OCI-LY1 (cell line): Measurements from ENCODE around the gene GNAL.
"Not testable (repeated sequence)": the region's sequence is repeated elsewhere in the genome, so short reads cannot be mapped to it uniquely, and the experiment has no call there.

Experiments used
- H2AFZ ChIP-seq: fragments of 200-600 bp; sonication (generic), shearing (Covaris generic); 2 replicates; pipeline ENCODE4 v1.6.0; 2014; ENCODE audit warnings: antibody characterized with exemption, mild to moderate bottlenecking, low read length
- H3F3A ChIP-seq: fragments of 200-600 bp; sonication (generic), shearing (Covaris generic); 2 replicates; pipeline ENCODE4 v1.6.0; 2014; ENCODE audit warnings: mild to moderate bottlenecking, antibody characterized with exemption, low read length, moderate library complexity; ENCODE audit not compliant: insufficient read depth
- H3K27ac ChIP-seq: fragments of 200-600 bp; sonication (generic); 2 replicates; pipeline ENCODE4 v1.5.1; 2014; ENCODE audit warnings: low read length, mixed run types, mild to moderate bottlenecking, low read depth; ENCODE audit not compliant: poor library complexity, severe bottlenecking
- H3K27me3 ChIP-seq: fragments of 200-600 bp; sonication (generic); 2 replicates; pipeline ENCODE4 v1.6.0; 2014; ENCODE audit warnings: antibody characterized with exemption, mild to moderate bottlenecking, low read length, moderate library complexity; ENCODE audit not compliant: insufficient read depth
- H3K36me3 ChIP-seq: fragments of 200-600 bp; sonication (generic); 2 replicates; pipeline ENCODE4 v1.6.1; 2014; ENCODE audit warnings: mild to moderate bottlenecking, antibody characterized with exemption, low read length, moderate library complexity, mixed read lengths; ENCODE audit not compliant: insufficient read depth
- H3K4me1 ChIP-seq: fragments of 200-600 bp; sonication (generic); 2 replicates; pipeline ENCODE4 v1.5.1; 2014; ENCODE audit warnings: mild to moderate bottlenecking, low read length, moderate library complexity; ENCODE audit not compliant: insufficient read depth, severe bottlenecking
- H3K4me2 ChIP-seq: fragments of 200-600 bp; sonication (generic), shearing (Covaris generic); 2 replicates; pipeline ENCODE4 v1.6.1; 2014; ENCODE audit warnings: low read length
- H3K4me3 ChIP-seq: fragments of 200-600 bp; sonication (generic); 2 replicates; pipeline ENCODE4 v1.5.1; 2014; ENCODE audit warnings: low read length, low read depth, mild to moderate bottlenecking, mixed read lengths; ENCODE audit not compliant: poor library complexity, severe bottlenecking
- H3K79me2 ChIP-seq: fragments of 200-600 bp; shearing (Covaris generic); 2 replicates; pipeline ENCODE4 v1.6.1; 2016; ENCODE audit warnings: mixed run types, low read length, mixed read lengths; ENCODE audit not compliant: insufficient read depth
- H3K9ac ChIP-seq: fragments of 200-600 bp; sonication (generic), shearing (Covaris generic); 2 replicates; pipeline ENCODE4 v1.6.1; 2014; ENCODE audit warnings: mild to moderate bottlenecking, low read length, mixed read lengths
- H3K9me2 ChIP-seq: fragments of 200-600 bp; sonication (generic), shearing (Covaris generic); 2 replicates; pipeline ENCODE4 v1.6.1; 2014; ENCODE audit warnings: low read depth, mild to moderate bottlenecking, low read length, mixed read lengths
- H3K9me3 ChIP-seq: fragments of 200-600 bp; shearing (Covaris generic); 2 replicates; pipeline ENCODE4 v1.6.1; 2014; ENCODE audit warnings: low read length, mixed read lengths
- H4K20me1 ChIP-seq: fragments of 200-600 bp; sonication (generic), shearing (Covaris generic); 2 replicates; pipeline ENCODE4 v1.6.0; 2016; ENCODE audit warnings: mild to moderate bottlenecking, low read length; ENCODE audit not compliant: insufficient read depth
- CTCF ChIP-seq: fragments of 200-600 bp; sonication (generic), shearing (Covaris generic); IDR thresholded peaks from 2 replicates; pipeline ENCODE4 v1.5.1; 2017; ENCODE audit warnings: mild to moderate bottlenecking, antibody characterized with exemption, low read length, moderate library complexity, mixed read lengths
- EZH2 ChIP-seq: fragments of 200-600 bp; sonication (generic), shearing (Covaris generic); IDR thresholded peaks from 2 replicates; pipeline ENCODE4 v1.8.0; 2017; ENCODE audit warnings: borderline replicate concordance, mixed run types, mild to moderate bottlenecking, antibody characterized with exemption, low read length, moderate library complexity, mixed read lengths

Gene GNAL

GRCh38 chr18:11713756-11714155, 24.7 kb downstream of the GNAL start:
- H3K36me3 ChIP-seq = no peaks in the 10 kb centered on the region
- H3K4me2 ChIP-seq = no peak overlapping the region
- no peak overlapping the region for H2AFZ ChIP-seq
- no peak overlapping the region for H3K9ac ChIP-seq
- no peaks in the 10 kb centered on the region for H4K20me1 ChIP-seq
- H3K79me2 ChIP-seq = no peaks in the 10 kb centered on the region
- no peak overlapping the region for H3K4me3 ChIP-seq
- TF ChIP-seq EZH2 = no peak
- TF ChIP-seq CTCF = no peak
- no peaks in the 10 kb centered on the region for H3F3A ChIP-seq
- H3K27ac ChIP-seq = no peak overlapping the region
- H3K9me2 ChIP-seq = no peaks in the 10 kb centered on the region
- H3K4me1 ChIP-seq = no peaks in the 10 kb centered on the region
- H3K9me3 ChIP-seq = no peaks in the 10 kb centered on the region
- H3K27me3 ChIP-seq = no peaks in the 10 kb centered on the region; the same call in 1 of the 2 replicates

- H4K20me1 ChIP-seq = no peaks in the 10 kb centered on the region
- H3K9ac ChIP-seq = no peak overlapping the region
- H3K4me1 ChIP-seq = no peaks in the 10 kb centered on the region
- H3K27me3 ChIP-seq = no peaks in the 10 kb centered on the region; the same call in 1 of the 2 replicates
- no peaks in the 10 kb centered on the region for H3K9me3 ChIP-seq
- no peak for TF ChIP-seq CTCF
- TF ChIP-seq EZH2 = no peak
- no peak overlapping the region for H3K4me3 ChIP-seq
- H3K4me2 ChIP-seq = no peak overlapping the region
- no peaks in the 10 kb centered on the region for H3F3A ChIP-seq
- no peak overlapping the region for H3K27ac ChIP-seq
- no peaks in the 10 kb centered on the region for H3K36me3 ChIP-seq
- H2AFZ ChIP-seq = no peak overlapping the region
- H3K9me2 ChIP-seq = no peaks in the 10 kb centered on the region
- no peaks in the 10 kb centered on the region for H3K79me2 ChIP-seq
Measured at GRCh38 chr18:11714244-11714918, 25.3 kb downstream of the GNAL start.

- not testable (repeated sequence) for H3F3A ChIP-seq, H3K4me1 ChIP-seq, H3K9me2 ChIP-seq, H3K79me2 ChIP-seq, H3K9ac ChIP-seq, H2AFZ ChIP-seq, H3K27ac ChIP-seq, H3K9me3 ChIP-seq, H3K36me3 ChIP-seq, H3K4me2 ChIP-seq, H4K20me1 ChIP-seq, H3K27me3 ChIP-seq, H3K4me3 ChIP-seq
Measured at GRCh38 chr18:11716767-11717315, 27.8 kb downstream of the GNAL start.

GRCh38 chr18:11719050-11719449, 30.0 kb downstream of the GNAL start:
- no peak for TF ChIP-seq CTCF
- no peak for TF ChIP-seq EZH2
- no peak overlapping the region for H3K9ac ChIP-seq
- no peak overlapping the region for H3K27ac ChIP-seq
- H2AFZ ChIP-seq = no peak overlapping the region
- no peaks in the 10 kb centered on the region for H3K9me3 ChIP-seq
- H3K9me2 ChIP-seq = no peaks in the 10 kb centered on the region
- H3F3A ChIP-seq = no peaks in the 10 kb centered on the region
- H3K4me1 ChIP-seq = peaks cover 7% of the 10 kb centered on the region
- no peaks in the 10 kb centered on the region for H3K79me2 ChIP-seq
- no peak overlapping the region for H3K4me2 ChIP-seq
- H3K36me3 ChIP-seq = no peaks in the 10 kb centered on the region
- H3K4me3 ChIP-seq = no peak overlapping the region
- H4K20me1 ChIP-seq = no peaks in the 10 kb centered on the region
- H3K27me3 ChIP-seq = no peaks in the 10 kb centered on the region
